Gastrocnemius medialis (tissue), 4 donors: ENCODE data around the gene JUP. TPM values are rescaled to one million over a fixed set of nuclear protein-coding genes. Genes with fewer than 3 reads are reported as not detected.

Source experiments
- ATAC-seq, 2 donors: fragments of 150-250 bp; one replicate each; pipeline ENCODE4 v1.9.1; 2016
- DNase-seq, 2 donors: peaks; one replicate each; pipeline ENCODE4 v3.0.0-alpha.2; 2019
- H3K27ac ChIP-seq, 4 donors: fragments of 200-600 bp; sonication (generic); 1 replicate in 1 of 4; 2 replicates in 3 of 4; pipeline ENCODE4 v1.5.1; 2016 to 2018; ENCODE audit warnings: mild to moderate bottlenecking in 2 of 4, moderate library complexity in 1 of 4
- H3K27me3 ChIP-seq, 3 donors: fragments of 200-600 bp; sonication (generic) in 2 of 3; 1 replicate in 1 of 3; 2 replicates in 2 of 3; pipeline versions ENCODE4 v1.5.1 to v1.6.0; 2016 to 2019; ENCODE audit warnings: mild to moderate bottlenecking in 1 of 3, moderate library complexity in 1 of 3
- H3K36me3 ChIP-seq, 2 donors: fragments of 200-600 bp; sonication (generic) in 1 of 2; one replicate each; pipeline ENCODE4 v1.5.1; 2017 to 2018
- H3K4me1 ChIP-seq, 2 donors: fragments of 200-600 bp; sonication (generic) in 1 of 2; one replicate each; pipeline ENCODE4 v1.5.1; 2016 to 2017; ENCODE audit warnings: mild to moderate bottlenecking in 2 of 2
- H3K4me3 ChIP-seq, 4 donors: fragments of 200-600 bp; sonication (generic) in 3 of 4; 1 replicate in 1 of 4; 2 replicates in 3 of 4; pipeline ENCODE4 v1.5.1; 2016 to 2019; ENCODE audit warnings: mild to moderate bottlenecking in 2 of 4
- H3K9me3 ChIP-seq, 3 donors: fragments of 200-600 bp; sonication (generic) in 2 of 3; 1 replicate in 1 of 3; 2 replicates in 2 of 3; pipeline ENCODE4 v1.5.1; 2016 to 2019
- CTCF ChIP-seq, 5 experiments: fragments of 450-650 bp in 3 of 5; fragments of 200-600 bp in 2 of 5; sonication (generic) in 2 of 5; IDR thresholded peaks in 4 of 5; conservative IDR thresholded peaks in 1 of 5; 1 replicate in 4 of 5; 2 replicates in 1 of 5; pipeline ENCODE4 v1.5.1; 2016 to 2019; ENCODE audit warnings: antibody characterized with exemption in 5 of 5, mild to moderate bottlenecking in 3 of 5, moderate library complexity in 3 of 5
- POLR2A ChIP-seq, 2 donors: fragments of 450-650 bp; IDR thresholded peaks; one replicate each; pipeline ENCODE4 v1.6.1; 2017; ENCODE audit warnings: antibody characterized with exemption in 2 of 2, mild to moderate bottlenecking in 2 of 2, moderate library complexity in 2 of 2
- in situ Hi-C, 4 donors: fragments of 200-750 bp; cut with MboI; loops; one replicate each; pipeline versions ENCODE4 v1.15.0 to v1.8.0; 2017; ENCODE audit warnings: low sequenced_read_pairs in 4 of 4
- intact Hi-C: fragments of 100-400 bp; cut with DNase I; formaldehyde crosslinking; loops from one replicate; pipeline ENCODE4 v1.15.1; 2023; ENCODE audit warnings: low total_unique reads
- total RNA-seq, 4 donors: library from RNA; depleted of rRNA; stranded (reverse); fragments of >200 nt; gene quantifications; one replicate each; pipeline versions ENCODE4 v1.1.0 to v1.2.3, GENCODE V29; 2016

Gene JUP
- total RNA-seq, 4 donors from 2014 or later, result 88.8 to 135 (median 113) TPM

GRCh38 chr17:41766135-41766534, 20.4 kb downstream of the JUP start:
- Histone ChIP-seq H3K4me3 (no peak overlapping the region), H3K9me3 (no peaks in the 10 kb centered on the region), H3K4me1 (no peaks in the 10 kb centered on the region), H3K27me3 (no peaks in the 10 kb centered on the region), H3K36me3 (peaks cover 0 to 90% of the 10 kb centered on the region in 2 donors), H3K27ac (no peak overlapping the region)
- DNase-seq (no peak), ATAC-seq (no peak)
- intact Hi-C loops, result no loop called here
- no peak for TF ChIP-seq CTCF (IDR thresholded peaks at IDR 0.05 in 4 of 5, conservative IDR thresholded peaks at IDR 0.05 in 1 of 5)
- TF ChIP-seq POLR2A (IDR thresholded peaks at IDR 0.05), result no peak
- in situ Hi-C loops, result no loop called here

GRCh38 chr17:41763327-41763726, 23.2 kb downstream of the JUP start:
- ATAC-seq, result no peak
- Histone ChIP-seq H3K27me3 (no peaks in the 10 kb centered on the region), H3K4me3 (no peak overlapping the region), H3K9me3 (no peaks in the 10 kb centered on the region), H3K36me3 (peaks cover 0 to 87% of the 10 kb centered on the region in 2 donors), H3K4me1 (no peaks in the 10 kb centered on the region), H3K27ac (no peak overlapping the region)
- in situ Hi-C loops (no loop called here), intact Hi-C loops (no loop called here)
- TF ChIP-seq CTCF (IDR thresholded peaks at IDR 0.05 in 4 of 5, conservative IDR thresholded peaks at IDR 0.05 in 1 of 5) (no peak), POLR2A (IDR thresholded peaks at IDR 0.05) (no peak)
- DNase-seq, result no peak

GRCh38 chr17:41762841-41763240, 23.7 kb downstream of the JUP start:
- Histone ChIP-seq H3K36me3 (peaks cover 0 to 87% of the 10 kb centered on the region in 2 donors), H3K27ac (no peak overlapping the region), H3K27me3 (no peaks in the 10 kb centered on the region), H3K4me3 (no peak overlapping the region), H3K9me3 (no peaks in the 10 kb centered on the region), H3K4me1 (no peaks in the 10 kb centered on the region)
- intact Hi-C loops (no loop called here), in situ Hi-C loops (no loop called here)
- TF ChIP-seq POLR2A (IDR thresholded peaks at IDR 0.05) (no peak), CTCF (IDR thresholded peaks at IDR 0.05 in 4 of 5, conservative IDR thresholded peaks at IDR 0.05 in 1 of 5) (no peak)
- ATAC-seq (no peak), DNase-seq (no peak)

GRCh38 chr17:41762391-41762790, 24.1 kb downstream of the JUP start:
- Histone ChIP-seq H3K4me1 (no peaks in the 10 kb centered on the region), H3K9me3 (no peaks in the 10 kb centered on the region), H3K4me3 (no peak overlapping the region), H3K27ac (no peak overlapping the region), H3K27me3 (no peaks in the 10 kb centered on the region), H3K36me3 (peaks cover 0 to 87% of the 10 kb centered on the region in 2 donors)
- intact Hi-C loops (no loop called here), in situ Hi-C loops (no loop called here)
- DNase-seq (no peak), ATAC-seq (no peak)
- TF ChIP-seq CTCF (IDR thresholded peaks at IDR 0.05 in 4 of 5, conservative IDR thresholded peaks at IDR 0.05 in 1 of 5) (no peak), POLR2A (IDR thresholded peaks at IDR 0.05) (no peak)

GRCh38 chr17:41760878-41761277, 25.6 kb downstream of the JUP start:
- H3K9me3 ChIP-seq, result no peaks in the 10 kb centered on the region
- ATAC-seq (no peak), DNase-seq (no peak)
- H3K36me3 ChIP-seq, result peaks cover 0 to 86% of the 10 kb centered on the region in 2 donors
- intact Hi-C loops, result no loop called here
- TF ChIP-seq POLR2A (IDR thresholded peaks at IDR 0.05) (no peak), CTCF (IDR thresholded peaks at IDR 0.05 in 4 of 5, conservative IDR thresholded peaks at IDR 0.05 in 1 of 5) (no peak)
- no peaks in the 10 kb centered on the region for H3K4me1 ChIP-seq
- in situ Hi-C loops, result no loop called here
- H3K27ac ChIP-seq, result no peak overlapping the region
- H3K4me3 ChIP-seq, result no peak overlapping the region
- H3K27me3 ChIP-seq, result no peaks in the 10 kb centered on the region
